Mesenchymal stem cell (in vitro differentiated cells and primary cell): ENCODE data around the gene EHD1.

Experiments used
- DNase-seq: peaks from one replicate; pipeline ENCODE4 v3.0.0-alpha.2; 2013
- H2AFZ ChIP-seq: one replicate; pipeline ENCODE4 v1.6.1; 2013; ENCODE audit warnings: low read depth, mild to moderate bottlenecking, control low read depth, inconsistent platforms, low read length, moderate library complexity
- H2AK5ac ChIP-seq: 2 replicates; pipeline ENCODE4 v1.6.1; 2013; ENCODE audit warnings: low read length, moderate library complexity, mild to moderate bottlenecking, inconsistent platforms; ENCODE audit not compliant: severe bottlenecking
- H2BK120ac ChIP-seq: one replicate; pipeline ENCODE4 v1.6.1; 2013; ENCODE audit warnings: low read depth, mild to moderate bottlenecking, inconsistent platforms, low read length, moderate library complexity
- H2BK12ac ChIP-seq, 2 experiments: one replicate each; pipeline ENCODE4 v1.6.1; 2013; ENCODE audit warnings: inconsistent platforms in 2 of 2, low read length in 2 of 2, mild to moderate bottlenecking in 2 of 2, moderate library complexity in 2 of 2, control low read depth in 1 of 2
- H2BK15ac ChIP-seq: one replicate; pipeline ENCODE4 v1.6.1; 2013; ENCODE audit warnings: mild to moderate bottlenecking, low read depth, inconsistent platforms; ENCODE audit not compliant: poor library complexity, severe bottlenecking
- H2BK5ac ChIP-seq: 2 replicates; pipeline ENCODE4 v1.6.1; 2013; ENCODE audit warnings: low read depth, mild to moderate bottlenecking, low read length, control low read depth, inconsistent platforms; ENCODE audit not compliant: poor library complexity, severe bottlenecking
- H3K14ac ChIP-seq, 2 experiments: one replicate each; pipeline ENCODE4 v1.6.1; 2013; ENCODE audit warnings: inconsistent platforms in 2 of 2, low read length in 2 of 2, control low read depth in 1 of 2, mild to moderate bottlenecking in 1 of 2, moderate library complexity in 1 of 2
- H3K18ac ChIP-seq, 2 experiments: one replicate each; pipeline ENCODE4 v1.6.1; 2013; ENCODE audit warnings: inconsistent platforms in 2 of 2, low read length in 2 of 2, control low read depth in 1 of 2, low read depth in 1 of 2, mild to moderate bottlenecking in 1 of 2
- H3K23ac ChIP-seq, 2 experiments: one replicate each; pipeline ENCODE4 v1.6.1; 2013; ENCODE audit warnings: inconsistent platforms in 2 of 2, low read length in 2 of 2, mild to moderate bottlenecking in 2 of 2, moderate library complexity in 2 of 2, control low read depth in 1 of 2
- H3K27ac ChIP-seq: 2 replicates; pipeline ENCODE4 v1.5.1; 2013; ENCODE audit warnings: mild to moderate bottlenecking, moderate library complexity, low read length, control low read depth, inconsistent platforms; ENCODE audit not compliant: poor library complexity, severe bottlenecking
- H3K27me3 ChIP-seq, 2 experiments: 2 replicates each; pipeline versions ENCODE4 v1.6.1 to v1.7.0; 2013; ENCODE audit warnings: low read length in 2 of 2, mild to moderate bottlenecking in 2 of 2, moderate library complexity in 2 of 2, control low read depth in 1 of 2, inconsistent platforms in 1 of 2; ENCODE audit not compliant: control insufficient read depth in 1 of 2, insufficient read depth in 1 of 2
- H3K36me3 ChIP-seq, 2 experiments: 2 replicates each; pipeline versions ENCODE4 v1.6.1 to v1.7.0; 2013; ENCODE audit warnings: low read length in 2 of 2, control low read depth in 1 of 2, inconsistent platforms in 1 of 2, low read depth in 1 of 2, mild to moderate bottlenecking in 1 of 2; ENCODE audit not compliant: insufficient read depth in 2 of 2, control insufficient read depth in 1 of 2
- H3K4ac ChIP-seq, 2 experiments: one replicate each; pipeline ENCODE4 v1.6.1; 2013; ENCODE audit warnings: inconsistent platforms in 2 of 2, low read length in 2 of 2, mild to moderate bottlenecking in 2 of 2, moderate library complexity in 2 of 2, control low read depth in 1 of 2, low read depth in 1 of 2
- H3K4me1 ChIP-seq: 2 replicates; pipeline ENCODE4 v1.6.1; 2013; ENCODE audit warnings: low read depth, low read length, control low read depth; ENCODE audit not compliant: control insufficient read depth, insufficient read depth
- H3K4me2 ChIP-seq: 2 replicates; pipeline ENCODE4 v1.6.1; 2013; ENCODE audit warnings: low read length, mild to moderate bottlenecking, inconsistent platforms; ENCODE audit not compliant: poor library complexity, severe bottlenecking
- H3K4me3 ChIP-seq, 2 experiments: 2 replicates each; pipeline versions ENCODE4 v1.5.1 to v1.7.0; 2013; ENCODE audit warnings: low read length in 2 of 2, mild to moderate bottlenecking in 2 of 2, control low read depth in 1 of 2, low read depth in 1 of 2; ENCODE audit not compliant: insufficient read depth in 1 of 2
- H3K79me1 ChIP-seq: replicated peaks from 2 replicates; pipeline ENCODE4 v1.6.1; 2013; ENCODE audit warnings: mild to moderate bottlenecking, control low read depth, low read length, inconsistent platforms; ENCODE audit not compliant: poor library complexity, severe bottlenecking
- H3K9ac ChIP-seq: 2 replicates; pipeline ENCODE4 v1.7.0; 2013; ENCODE audit warnings: mild to moderate bottlenecking, low read length, moderate library complexity
- H3K9me3 ChIP-seq: 2 replicates; pipeline ENCODE4 v1.7.0; 2013; ENCODE audit warnings: mild to moderate bottlenecking, low read length; ENCODE audit not compliant: control insufficient read depth
- H4K8ac ChIP-seq: one replicate; pipeline ENCODE4 v1.6.1; 2013; ENCODE audit warnings: inconsistent platforms, mild to moderate bottlenecking, low read length, moderate library complexity
- H4K91ac ChIP-seq: one replicate; pipeline ENCODE4 v1.6.1; 2013; ENCODE audit warnings: mild to moderate bottlenecking, low read length, inconsistent platforms
- WGBS: methylation state at CpG from one replicate; pipeline ENCODE4 v1.1.7; 2013; ENCODE audit warnings: mixed read lengths; 5-methylcytosine and 5-hydroxymethylcytosine counted together

Gene EHD1

GRCh38 chr11:64854157-64854533 lies 24.3 kb downstream of the EHD1 start:
- H3K79me1 ChIP-seq, result peaks cover 32% of the 10 kb centered on the region
- H2BK5ac ChIP-seq, result no peak overlapping the region
- peak overlapping the region; percentile 79 for H4K8ac ChIP-seq
- H3K4me3 ChIP-seq, result peak overlapping the region in 1 of 2 experiments; percentile 52
- H3K4ac ChIP-seq, result peak overlapping the region; percentile 35 to 82
- H3K27ac ChIP-seq, result peak overlapping the region; percentile 74
- DNase-seq, result no peak
- H3K36me3 ChIP-seq, result peaks cover 36 to 72% of the 10 kb centered on the region in 2 experiments
- H3K4me2 ChIP-seq, result no peak overlapping the region
- H3K9ac ChIP-seq, result peak overlapping the region; percentile 53
- H4K91ac ChIP-seq, result peak overlapping the region; percentile 93
- no peak overlapping the region for H2AFZ ChIP-seq
- H3K9me3 ChIP-seq, result no peaks in the 10 kb centered on the region
- peak overlapping the region; percentile 80 for H2BK120ac ChIP-seq
- peaks cover 74% of the 10 kb centered on the region for H3K4me1 ChIP-seq
- WGBS, result 95% methylated on average over 25 of the region's 25 CpGs
- peak overlapping the region in 1 of 2 experiments; percentile 29 for H3K14ac ChIP-seq
- H2BK15ac ChIP-seq, result peak overlapping the region; percentile 75
- H2AK5ac ChIP-seq, result peak overlapping the region; percentile 58
- H3K27me3 ChIP-seq, result no peaks in the 10 kb centered on the region
- H3K23ac ChIP-seq, result no peak overlapping the region
- H2BK12ac ChIP-seq, result peak overlapping the region; percentile 67 to 92
- H3K18ac ChIP-seq, result peak overlapping the region; percentile 79 to 93

- Histone ChIP-seq H3K4ac (no peak overlapping the region), H2BK5ac (no peak overlapping the region), H3K27me3 (no peaks in the 10 kb centered on the region), H3K4me3 (no peak overlapping the region), H3K23ac (no peak overlapping the region), H2BK15ac (peak overlapping the region; percentile 56), H3K36me3 (peaks cover 32 to 68% of the 10 kb centered on the region in 2 experiments), H2BK120ac (peak overlapping the region; percentile 40), H3K14ac (no peak overlapping the region), H3K18ac (peak overlapping the region; percentile 42 to 46), H2AFZ (no peak overlapping the region), H3K79me1 (peaks cover 30% of the 10 kb centered on the region), H2AK5ac (peak overlapping the region; percentile 5), H4K91ac (peak overlapping the region; percentile 36), H3K4me1 (peaks cover 75% of the 10 kb centered on the region), H3K4me2 (no peak overlapping the region), H3K27ac (no peak overlapping the region), H4K8ac (no peak overlapping the region), H3K9ac (no peak overlapping the region), H2BK12ac (peak overlapping the region; percentile 19 to 51), H3K9me3 (no peaks in the 10 kb centered on the region)
- 86% methylated on average over 27 of the region's 27 CpGs for WGBS
- DNase-seq, result no peak
These were observed 24.7 kb downstream of the EHD1 start for GRCh38 chr11:64853709-64854108.

GRCh38 chr11:64852804-64853509 lies 25.5 kb downstream of the EHD1 start:
- Histone ChIP-seq H4K8ac (no peak overlapping the region), H3K9me3 (no peaks in the 10 kb centered on the region), H2AFZ (no peak overlapping the region), H2AK5ac (peak overlapping the region; percentile 79), H3K79me1 (peaks cover 26% of the 10 kb centered on the region), H3K18ac (peak overlapping the region; percentile 24 to 41), H2BK12ac (peak overlapping the region; percentile 43 to 64), H4K91ac (peak overlapping the region; percentile 66), H2BK5ac (no peak overlapping the region), H3K4ac (peak overlapping the region in 1 of 2 experiments; percentile 21), H3K4me2 (no peak overlapping the region), H3K27ac (no peak overlapping the region), H2BK120ac (no peak overlapping the region), H3K36me3 (peaks cover 27 to 62% of the 10 kb centered on the region in 2 experiments), H3K9ac (no peak overlapping the region), H2BK15ac (peak overlapping the region; percentile 44), H3K14ac (no peak overlapping the region), H3K4me3 (no peak overlapping the region), H3K23ac (no peak overlapping the region), H3K4me1 (peaks cover 77% of the 10 kb centered on the region), H3K27me3 (no peaks in the 10 kb centered on the region)
- no peak for DNase-seq
- WGBS, result 89% methylated on average over 22 of the region's 24 CpGs

- H3K4me3 ChIP-seq, result no peak overlapping the region
- H4K8ac ChIP-seq, result peak overlapping the region; percentile 47
- no peak overlapping the region for H3K14ac ChIP-seq
- no peak overlapping the region for H3K23ac ChIP-seq
- H3K4ac ChIP-seq, result peak overlapping the region in 1 of 2 experiments; percentile 51
- H3K79me1 ChIP-seq, result peaks cover 22% of the 10 kb centered on the region
- no peak overlapping the region for H2AFZ ChIP-seq
- H3K9ac ChIP-seq, result no peak overlapping the region
- no peak overlapping the region for H3K4me2 ChIP-seq
- no peak overlapping the region for H3K18ac ChIP-seq
- no peak overlapping the region for H2BK120ac ChIP-seq
- H3K36me3 ChIP-seq, result peaks cover 21 to 52% of the 10 kb centered on the region in 2 experiments
- H2BK15ac ChIP-seq, result no peak overlapping the region
- H3K4me1 ChIP-seq, result peaks cover 75% of the 10 kb centered on the region
- H2BK5ac ChIP-seq, result no peak overlapping the region
- no peak overlapping the region for H3K27ac ChIP-seq
- peak overlapping the region; percentile 79 for H4K91ac ChIP-seq
- DNase-seq, result no peak
- no peak overlapping the region for H2BK12ac ChIP-seq
- no peaks in the 10 kb centered on the region for H3K27me3 ChIP-seq
- no peaks in the 10 kb centered on the region for H3K9me3 ChIP-seq
- peak overlapping the region; percentile 13 for H2AK5ac ChIP-seq
- WGBS, result 81% methylated on average over 8 of the region's 8 CpGs
These were observed 26.5 kb downstream of the EHD1 start for GRCh38 chr11:64851831-64852351.
